ENCODE data around the gene KRTAP10-6.

GRCh38 chr21:44583800-44584147 lies 8.5 kb downstream of the KRTAP10-6 start:
- TF ChIP-seq CTCF (conservative IDR thresholded peaks at IDR 0.05; ENCODE audit: low read length) (no peak), EZH2phosphoT487 (IDR thresholded peaks at IDR 0.05; ENCODE audit: borderline replicate concordance) (no peak)

Data from Loucy (cell line).